ENCODE results near the gene TEAD1.
A peak's percentile ranks its signal among the peaks of the same experiment; 100 is the strongest.

TEAD1 gene

DNA sequence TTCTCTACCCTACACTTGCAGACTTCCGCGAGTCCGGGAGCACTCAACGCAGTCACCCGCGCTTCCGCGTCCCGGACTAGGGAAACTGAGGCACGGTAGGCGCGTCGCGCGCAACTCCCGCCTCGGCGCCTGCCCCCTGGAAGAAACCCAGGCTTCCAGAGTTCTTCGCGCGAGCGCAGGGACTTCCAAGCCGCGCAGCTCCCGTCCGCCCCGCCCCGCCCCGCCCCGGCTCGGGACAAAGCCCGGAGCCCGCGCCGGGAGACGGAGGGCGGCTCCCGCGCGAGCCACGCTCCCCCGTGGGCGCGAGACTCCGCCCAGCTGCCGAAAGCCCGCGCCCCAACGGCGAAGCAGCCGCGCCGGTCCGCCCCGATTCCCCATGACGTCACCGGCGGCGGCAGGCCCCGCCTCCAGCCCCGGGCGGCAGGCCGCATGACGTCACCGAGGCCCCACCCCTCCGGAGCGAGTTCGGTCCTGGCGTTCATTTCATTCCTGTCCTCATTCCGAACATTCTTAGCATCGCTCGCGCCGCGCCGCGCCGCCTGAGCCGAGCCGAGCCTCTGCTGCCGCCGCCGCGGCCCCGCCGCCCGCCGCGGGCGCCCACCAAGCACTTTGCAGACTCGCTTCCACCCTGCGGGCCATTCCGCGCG, at the start of gene TEAD1:
Gene TEAD1, plus strand, starts transcription at position 498 of the 647 bp plus-strand sequence.
- DNase-seq, result peak; percentile 62

GRCh38 chr11:12624595-12624994, 49.6 kb upstream of the TEAD1 start:
- no peak for DNase-seq

DNA sequence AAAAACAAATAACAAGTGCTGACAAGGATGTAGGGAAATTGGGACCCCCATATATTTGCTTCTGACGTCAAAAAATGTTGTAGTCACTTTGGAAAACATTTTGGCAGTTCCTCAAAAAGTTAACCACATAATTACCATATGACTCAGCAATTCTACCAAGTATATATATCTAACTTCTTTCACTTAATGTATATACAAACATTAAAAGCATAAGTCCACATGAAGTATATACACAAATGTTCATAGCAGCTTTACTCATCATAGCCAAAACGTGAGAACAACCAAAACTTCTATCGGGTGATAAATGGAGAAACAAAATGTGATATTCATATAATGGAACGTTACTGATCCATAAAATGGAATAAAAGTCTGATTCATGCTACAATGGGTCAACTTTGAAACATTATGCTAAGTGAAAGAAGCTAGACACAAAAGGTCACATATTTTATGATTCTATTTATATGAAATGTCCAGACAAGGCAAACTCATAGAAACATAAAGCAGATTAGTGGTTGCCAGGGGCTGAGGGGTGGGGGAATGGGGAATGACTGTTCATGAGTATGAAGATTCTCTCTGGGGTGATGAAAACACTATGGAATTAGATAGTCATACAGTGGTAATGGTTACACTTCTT, 48.7 kb upstream of the TEAD1 start:
- no peak for DNase-seq

- DNase-seq, result no peak
These were observed 47.6 kb upstream of the TEAD1 start for GRCh38 chr11:12626616-12627015.

DNA sequence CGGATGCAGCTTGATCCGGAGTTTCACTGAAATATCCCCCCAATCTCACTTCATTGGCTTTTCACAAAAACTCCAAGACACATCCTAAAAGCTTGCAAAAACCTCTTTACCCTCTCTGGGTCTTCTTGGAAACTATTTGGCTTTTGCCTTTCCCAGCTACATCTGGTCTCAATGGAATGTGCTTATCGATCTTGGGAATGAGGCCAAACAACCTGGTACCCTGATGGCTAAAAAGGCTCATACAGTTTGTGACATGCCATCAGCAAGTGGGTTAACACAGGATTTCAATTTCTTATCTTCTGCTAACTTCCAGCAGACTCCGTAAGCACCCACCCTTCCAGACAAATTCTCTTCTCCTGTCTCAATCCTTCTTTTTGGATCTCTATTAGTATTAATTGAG, 45.9 kb upstream of the TEAD1 start:
- no peak for DNase-seq

DNA sequence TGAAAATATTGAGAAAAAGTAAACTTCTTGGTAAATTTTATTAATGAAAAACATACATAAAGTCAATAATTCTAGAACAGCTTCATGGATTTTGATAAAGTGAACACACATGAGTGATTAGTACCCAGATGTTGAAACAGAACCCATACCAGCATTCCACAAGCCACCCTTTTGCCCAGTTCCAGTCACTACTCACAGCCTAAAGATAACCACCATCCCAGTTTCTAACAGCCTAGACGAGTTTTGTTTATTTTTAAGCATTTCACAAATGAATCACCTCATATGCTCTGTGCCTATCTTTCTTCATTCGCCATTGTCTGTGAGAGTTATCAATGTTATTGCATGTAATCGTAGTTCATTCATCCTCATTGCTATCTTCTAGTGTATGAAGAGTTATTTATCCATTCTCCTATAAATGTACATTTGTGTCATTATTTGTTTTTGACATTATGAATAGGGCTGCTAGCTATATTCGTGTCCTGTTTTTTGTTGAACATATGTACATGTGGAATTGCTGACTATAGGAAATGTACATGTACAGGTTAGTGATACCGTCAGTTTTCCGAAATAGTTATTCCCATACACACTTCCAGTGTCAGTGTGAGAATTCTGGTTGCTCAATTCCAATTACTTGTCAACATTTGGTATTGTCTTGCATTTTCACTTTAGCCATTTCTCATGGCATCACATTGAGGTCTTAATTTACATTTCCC, 44.5 kb upstream of the TEAD1 start:
- DNase-seq, result no peak

DNA sequence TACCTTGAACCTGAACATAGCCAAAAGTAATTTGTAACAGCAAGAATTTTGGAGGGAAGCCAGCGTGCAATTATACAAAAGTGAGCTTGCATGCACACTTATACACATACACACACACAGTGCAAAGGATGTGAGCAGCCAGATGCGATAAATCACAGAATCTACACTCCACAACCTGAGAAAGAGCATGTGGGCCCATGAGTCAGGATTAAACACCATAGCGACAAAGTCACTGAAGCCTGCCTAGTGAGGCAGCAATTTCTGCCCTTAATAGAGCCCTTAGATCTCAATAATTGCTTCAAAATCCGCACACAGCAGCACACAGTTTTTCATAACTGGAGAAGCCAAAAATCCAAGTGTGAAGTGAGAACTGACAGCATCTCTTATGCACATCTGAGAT, 42.6 kb upstream of the TEAD1 start:
- no peak for DNase-seq

- DNase-seq, result no peak
These were observed 39.9 kb upstream of the TEAD1 start for GRCh38 chr11:12634329-12634728.

GRCh38 chr11:12636871-12637410, 37.3 kb upstream of the TEAD1 start:
- no peak for DNase-seq

GRCh38 chr11:12639388-12639787, 34.8 kb upstream of the TEAD1 start:
- no peak for DNase-seq

GRCh38 chr11:12640355-12640754, 33.9 kb upstream of the TEAD1 start:
- no peak for DNase-seq

DNA sequence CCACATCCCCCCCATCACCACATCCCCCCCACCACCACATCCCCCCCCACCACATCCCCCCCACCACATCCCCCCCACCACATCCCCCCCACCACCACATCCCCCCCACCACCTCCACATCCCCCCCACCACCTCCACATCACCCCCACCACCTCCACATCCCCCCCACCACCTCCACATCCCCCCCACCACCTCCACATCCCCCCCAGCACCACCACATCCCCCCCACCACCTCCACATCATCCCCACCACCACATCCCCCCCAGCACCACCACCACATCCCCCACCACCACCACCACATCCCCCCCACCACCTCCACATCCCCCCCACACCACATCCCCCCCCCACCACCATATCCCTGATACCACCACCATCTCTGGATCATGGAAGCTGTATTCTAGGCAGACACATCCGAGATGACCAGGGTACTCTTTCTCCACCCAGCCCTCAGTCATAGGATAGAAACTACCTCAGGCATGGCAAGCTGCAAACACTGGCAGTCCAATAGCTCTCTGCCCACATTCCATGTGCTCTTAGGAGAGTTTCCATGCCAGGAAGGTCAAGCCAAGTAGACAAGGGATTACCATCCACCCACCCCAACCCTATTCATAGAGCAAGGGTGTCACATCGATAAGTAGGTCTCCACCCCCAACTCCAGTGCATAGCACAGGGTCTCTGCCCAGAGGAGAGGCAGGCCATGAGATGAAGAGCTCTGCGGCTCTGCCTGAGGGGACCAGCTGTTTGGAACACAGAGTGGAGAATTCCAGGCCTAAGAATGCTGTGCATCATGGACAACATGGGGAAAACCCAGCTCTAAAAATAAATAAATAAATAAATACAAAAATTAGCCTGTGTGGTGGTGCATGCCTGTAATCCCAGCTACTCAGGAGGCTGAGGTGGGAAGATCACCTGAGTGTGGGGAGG, 33.0 kb upstream of the TEAD1 start:
- no peak for DNase-seq

DNA sequence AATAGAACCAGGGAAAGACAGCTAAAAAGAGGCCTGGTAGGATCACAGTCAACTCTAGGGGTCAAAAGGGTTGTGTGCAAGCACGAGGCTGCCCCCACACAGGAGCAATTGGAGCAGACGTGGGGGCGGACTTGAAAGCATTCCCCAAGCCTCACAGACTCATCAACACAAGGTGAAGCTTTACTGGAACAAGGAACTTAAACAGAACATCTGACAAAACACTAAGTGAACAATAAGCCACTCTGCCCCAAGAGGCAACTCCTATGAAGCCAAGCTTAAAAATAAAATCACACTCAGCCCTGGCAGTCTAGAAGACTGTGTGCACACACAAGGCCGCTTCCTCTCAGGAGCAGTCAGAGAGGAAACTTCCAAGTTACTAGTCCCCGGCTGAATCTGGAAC, 32.2 kb upstream of the TEAD1 start:
- no peak for DNase-seq

DNA sequence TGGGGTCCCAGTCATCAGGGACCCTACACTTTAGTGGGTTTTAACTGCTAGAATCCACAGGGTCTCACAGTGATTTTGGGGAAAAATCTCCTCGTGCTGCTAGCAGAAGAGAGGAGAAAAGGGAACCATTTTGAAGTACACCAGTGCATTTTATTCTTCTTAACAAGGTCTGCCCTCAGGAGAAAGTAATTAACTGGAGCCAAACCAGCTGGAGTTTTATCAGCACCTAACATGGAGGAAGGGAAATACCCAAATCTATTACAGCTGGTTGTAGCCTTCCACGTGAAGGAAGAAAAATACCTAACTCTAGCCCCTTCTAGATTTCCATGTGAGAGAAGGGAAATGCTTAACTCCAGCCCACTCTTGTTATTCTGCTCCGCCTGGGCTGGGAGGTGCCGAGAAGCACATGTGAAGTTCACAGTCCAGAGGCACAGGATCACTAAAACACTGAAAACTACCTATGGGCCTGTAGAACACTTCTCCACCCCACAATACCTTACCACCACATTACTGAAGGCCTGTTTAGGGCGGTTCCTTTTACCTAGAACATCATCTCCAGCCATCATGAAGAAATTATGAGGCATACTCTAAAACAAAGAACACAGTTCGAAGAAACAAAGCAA, 31.3 kb upstream of the TEAD1 start:
- DNase-seq, result no peak

DNA sequence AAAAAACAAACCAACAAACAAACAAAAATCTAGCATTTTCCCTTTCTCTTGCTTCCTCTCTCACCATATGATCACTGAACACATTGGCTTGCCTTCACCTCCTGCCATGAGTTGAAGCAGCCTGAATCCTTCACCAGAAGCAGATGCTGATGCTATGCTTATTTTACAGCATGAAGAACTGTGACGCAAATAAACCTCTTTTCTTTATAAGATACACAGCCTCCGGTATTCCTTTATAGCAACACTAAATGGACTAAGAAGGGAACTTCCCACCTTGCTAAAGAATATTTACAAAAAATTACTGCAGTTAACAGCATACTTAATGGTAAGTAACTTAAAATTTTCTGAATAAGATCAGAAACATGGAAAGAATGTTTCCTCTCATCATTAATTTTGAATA, 27.7 kb upstream of the TEAD1 start:
- DNase-seq, result no peak

DNA sequence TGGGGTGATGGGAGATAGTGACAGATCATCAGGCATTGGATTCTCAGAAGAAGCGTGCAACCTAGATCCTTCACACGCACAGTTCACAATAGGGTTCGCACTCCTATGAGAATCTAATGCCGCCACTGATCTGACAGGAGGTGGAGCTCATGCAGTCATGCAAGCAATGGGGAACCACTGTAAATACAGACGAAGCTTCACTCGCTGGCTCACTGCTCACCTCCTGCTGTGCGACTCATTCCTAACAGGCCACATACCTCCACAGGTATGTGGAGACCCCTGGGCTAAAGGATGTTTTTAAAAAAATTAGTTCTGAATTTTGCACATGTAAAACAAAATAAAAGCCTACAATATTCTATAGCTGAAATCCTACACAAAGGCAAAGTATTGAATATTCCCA, 20.5 kb upstream of the TEAD1 start:
- DNase-seq, result no peak

DNA sequence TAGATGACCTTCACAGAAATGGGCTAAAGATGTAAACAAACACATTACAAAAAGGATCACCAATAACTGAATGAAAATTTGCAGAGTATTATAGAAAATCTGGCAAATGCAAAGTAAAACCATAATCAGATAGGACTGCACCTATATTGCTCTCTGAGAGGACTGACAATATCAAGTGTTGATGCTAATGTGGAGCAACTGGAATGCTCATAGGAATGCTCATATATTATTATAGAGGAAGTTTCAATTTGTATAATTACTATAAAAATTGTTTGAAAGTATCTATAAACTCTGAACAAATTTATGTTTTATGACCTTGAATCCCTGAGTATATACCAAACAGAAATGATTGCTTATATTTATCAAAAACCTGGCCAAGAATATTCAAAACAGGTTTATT, 18.4 kb upstream of the TEAD1 start:
- DNase-seq, result no peak

DNA sequence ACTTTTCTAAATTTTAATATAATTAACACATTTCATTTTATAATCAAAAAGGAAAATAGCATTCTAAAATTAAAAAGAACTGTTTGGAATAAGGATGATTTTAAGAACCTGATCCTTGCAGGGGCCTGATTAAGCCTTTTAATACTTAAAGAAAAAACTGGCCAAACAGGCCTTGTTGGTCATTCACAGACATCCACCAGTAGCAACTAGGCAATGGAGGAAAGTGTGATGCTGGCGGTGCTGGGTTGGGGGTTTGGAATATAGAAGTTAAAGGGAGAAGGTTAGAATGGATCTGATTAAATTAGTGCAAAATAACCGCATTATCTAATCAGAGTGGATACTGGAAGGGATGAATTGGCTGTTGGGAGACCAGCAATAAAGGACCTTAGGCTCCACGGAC, 16.9 kb upstream of the TEAD1 start:
- no peak for DNase-seq

- no peak for DNase-seq
These were observed 16.2 kb upstream of the TEAD1 start for GRCh38 chr11:12657981-12658380.

DNA sequence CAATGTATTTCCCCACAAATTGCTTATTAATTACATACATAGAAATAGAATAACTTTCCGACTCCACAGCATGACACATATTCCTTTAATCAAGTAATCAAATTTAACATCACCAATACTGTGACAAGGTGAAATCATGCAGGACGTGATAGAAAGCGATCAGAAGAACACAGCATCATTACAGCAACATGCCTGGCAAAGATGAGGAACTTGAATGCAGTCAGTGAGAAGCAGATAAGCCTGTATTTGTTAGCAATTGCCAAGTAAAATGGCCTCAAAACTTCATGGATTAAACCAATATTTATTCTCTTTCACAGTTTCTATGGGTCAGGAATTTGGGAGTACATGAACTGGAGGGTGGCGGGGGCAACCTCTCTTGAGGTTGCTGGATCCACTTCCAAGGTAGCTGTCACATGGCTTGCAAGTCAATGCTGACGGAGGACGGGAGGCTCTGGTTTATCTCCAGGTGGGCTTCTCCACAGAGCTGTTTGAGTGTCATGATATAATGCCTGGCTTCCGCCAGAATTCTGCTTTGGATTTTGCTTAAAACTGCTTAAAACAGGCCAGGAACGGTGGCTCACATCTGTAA, 12.0 kb upstream of the TEAD1 start:
- DNase-seq, result no peak

- no peak for DNase-seq
These were observed 9.8 kb upstream of the TEAD1 start for GRCh38 chr11:12664385-12664784.

GRCh38 chr11:12666915-12667314, 7.3 kb upstream of the TEAD1 start:
- DNase-seq, result no peak
